Measurements from ENCODE around the gene ZNF213. TPM values are rescaled to one million over a fixed set of nuclear protein-coding genes. Genes with fewer than 3 reads are reported as not detected.

ZNF213 gene
- total and polyA plus RNA-seq, 2 donors (not counting 1 experiment from before 2014, with no cell fraction given) = 0.43 to 8.8 TPM

GRCh38 chr16:3101841-3102470 is 32.9 kb upstream of the ZNF213 start:
- Histone ChIP-seq H3K36me3 (ENCODE audit: control insufficient read depth, insufficient read depth, low read length) (no peaks in the 10 kb centered on the region), H3K9me3 (ENCODE audit: control insufficient read depth, insufficient read depth, low read depth, low read length) (no peaks in the 10 kb centered on the region), H3K4me3 (replicated peaks in 1 of 4; ENCODE audit: control extremely low read depth in 1 of 4, insufficient read depth in 1 of 4, low read depth in 3 of 4, low read length in 4 of 4) (no peak overlapping the region), H2AFZ (ENCODE audit: low read length) (peak overlapping the region; percentile 44), H3K9ac (ENCODE audit: insufficient read depth, low read length) (no peak overlapping the region), H3K4me1 (ENCODE audit: control insufficient read depth, extremely low read depth, insufficient read depth, low read length) (peaks cover 3% of the 10 kb centered on the region), H3K27ac (ENCODE audit: insufficient read depth, low read length) (no peak overlapping the region), H3K27me3 (ENCODE audit: control insufficient read depth, insufficient read depth, low read length) (peaks cover 12% of the 10 kb centered on the region), H3K79me2 (ENCODE audit: control insufficient read depth, insufficient read depth, low read length) (no peaks in the 10 kb centered on the region), H3K4me2 (ENCODE audit: extremely low read depth, insufficient read depth, low read length) (no peak overlapping the region), H4K20me1 (ENCODE audit: control insufficient read depth, extremely low read depth, insufficient read depth, low read length) (no peaks in the 10 kb centered on the region)
- TF ChIP-seq CTCF (conservative IDR thresholded peaks at IDR 0.05 in 1 of 2, IDR thresholded peaks at IDR 0.05 in 1 of 2; ENCODE audit: low read depth in 1 of 2, low read length in 2 of 2) = no peak
- TF ChIP-seq EZH2 (IDR thresholded peaks at IDR 0.05; ENCODE audit: low read length, missing control alignments) = no peak
- no peak for DNase-seq (ENCODE audit: low read depth in 2 of 2)

- H3K79me2 ChIP-seq (ENCODE audit: control insufficient read depth, insufficient read depth, low read length) = no peaks in the 10 kb centered on the region
- H3K4me1 ChIP-seq (ENCODE audit: control insufficient read depth, extremely low read depth, insufficient read depth, low read length) = no peaks in the 10 kb centered on the region
- H3K27ac ChIP-seq (ENCODE audit: insufficient read depth, low read length) = peak overlapping the region; percentile 16
- H4K20me1 ChIP-seq (ENCODE audit: control insufficient read depth, extremely low read depth, insufficient read depth, low read length) = no peaks in the 10 kb centered on the region
- peak overlapping the region; percentile 48 for H3K9ac ChIP-seq (ENCODE audit: insufficient read depth, low read length)
- H2AFZ ChIP-seq (ENCODE audit: low read length) = peak overlapping the region; percentile 81
- H3K36me3 ChIP-seq (ENCODE audit: control insufficient read depth, insufficient read depth, low read length) = no peaks in the 10 kb centered on the region
- H3K4me3 ChIP-seq (replicated peaks in 1 of 4; ENCODE audit: control extremely low read depth in 1 of 4, insufficient read depth in 1 of 4, low read depth in 3 of 4, low read length in 4 of 4) = peak overlapping the region; percentile 61 to 73 (median 65)
- no peaks in the 10 kb centered on the region for H3K9me3 ChIP-seq (ENCODE audit: control insufficient read depth, insufficient read depth, low read depth, low read length)
- no peak for TF ChIP-seq EZH2 (IDR thresholded peaks at IDR 0.05; ENCODE audit: low read length, missing control alignments)
- TF ChIP-seq CTCF (conservative IDR thresholded peaks at IDR 0.05 in 1 of 2, IDR thresholded peaks at IDR 0.05 in 1 of 2; ENCODE audit: low read depth in 1 of 2, low read length in 2 of 2) = no peak
- peak overlapping the region; percentile 94 for H3K4me2 ChIP-seq (ENCODE audit: extremely low read depth, insufficient read depth, low read length)
- H3K27me3 ChIP-seq (ENCODE audit: control insufficient read depth, insufficient read depth, low read length) = no peaks in the 10 kb centered on the region
- DNase-seq (ENCODE audit: low read depth in 2 of 2) = peak; percentile 85 to 90
Observed at GRCh38 chr16:3106205-3106928, 28.5 kb upstream of the ZNF213 start.

- Histone ChIP-seq H3K27ac (ENCODE audit: insufficient read depth, low read length) (no peak within 1 kb of the TSS), H3K27me3 (ENCODE audit: control insufficient read depth, insufficient read depth, low read length) (no peaks in the 10 kb centered on the region), H3K4me2 (ENCODE audit: extremely low read depth, insufficient read depth, low read length) (peak within 1 kb of the TSS; percentile 74), H3K36me3 (ENCODE audit: control insufficient read depth, insufficient read depth, low read length) (peaks cover 5% of the 10 kb centered on the region), H4K20me1 (ENCODE audit: control insufficient read depth, extremely low read depth, insufficient read depth, low read length) (no peaks in the 10 kb centered on the region), H3K79me2 (ENCODE audit: control insufficient read depth, insufficient read depth, low read length) (peaks cover 3% of the 10 kb centered on the region), H2AFZ (ENCODE audit: low read length) (peak within 1 kb of the TSS; percentile 74), H3K4me3 (replicated peaks in 1 of 4; ENCODE audit: control extremely low read depth in 1 of 4, insufficient read depth in 1 of 4, low read depth in 3 of 4, low read length in 4 of 4) (peak within 1 kb of the TSS; percentile 70 to 97 (median 87)), H3K9me3 (ENCODE audit: control insufficient read depth, insufficient read depth, low read depth, low read length) (no peaks in the 10 kb centered on the region), H3K4me1 (ENCODE audit: control insufficient read depth, extremely low read depth, insufficient read depth, low read length) (peaks cover 4% of the 10 kb centered on the region), H3K9ac (ENCODE audit: insufficient read depth, low read length) (peak within 1 kb of the TSS; percentile 61)
- peak; percentile 74 to 79 for DNase-seq (ENCODE audit: low read depth in 2 of 2)
- TF ChIP-seq EZH2 (IDR thresholded peaks at IDR 0.05; ENCODE audit: low read length, missing control alignments) (no peak), CTCF (conservative IDR thresholded peaks at IDR 0.05 in 1 of 2, IDR thresholded peaks at IDR 0.05 in 1 of 2; ENCODE audit: low read depth in 1 of 2, low read length in 2 of 2) (no peak)
Observed at GRCh38 chr16:3112058-3112880, 22.6 kb upstream of the ZNF213 start, which contains the start of gene ZNF205. TSS of gene ZNF205 (plus strand) at chr16:3112586. CDS start at chr16:3113431, 845 bp downstream.
